K562 (cell line): ENCODE measurements around the gene ZNF775. TPM values are rescaled to one million over a fixed set of nuclear protein-coding genes. Genes with fewer than 3 reads are reported as not detected.
A peak's percentile ranks its signal among the peaks of the same experiment; 100 is the strongest.

ENCODE experiments used
- DIDO1 ChIP-seq: fragments of 450-650 bp; IDR thresholded peaks from 2 replicates; pipeline ENCODE4 v1.6.1; 2016; ENCODE audit warnings: low read depth, missing biosample characterization, missing genetic modification characterization
- FUS ChIP-seq: fragments of 200-400 bp; formaldehyde crosslinking; optimal IDR thresholded peaks from 2 replicates; pipeline ENCODE3; 2017; ENCODE audit warnings: low read depth, low read length
- HDAC8 ChIP-seq: fragments of 450-650 bp; IDR thresholded peaks from 2 replicates; pipeline ENCODE4 v1.6.1; 2016; ENCODE audit warnings: mild to moderate bottlenecking, missing genetic modification characterization, moderate library complexity, missing compliant biosample characterization
- JUND ChIP-seq, 2 experiments: IDR thresholded peaks; 2 replicates in 1 of 2; 3 replicates in 1 of 2; pipeline ENCODE4 v1.6.1; 2011; ENCODE audit warnings: borderline replicate concordance in 2 of 2, low read depth in 2 of 2, low read length in 2 of 2, improper control_type of control experiment in 1 of 2, missing biosample characterization in 1 of 2, missing genetic modification characterization in 1 of 2, missing genetic modification reagents in 1 of 2
- NCOR1 ChIP-seq: fragments of 450-650 bp; IDR thresholded peaks from 2 replicates; pipeline ENCODE4 v1.6.1; 2016; ENCODE audit warnings: mild to moderate bottlenecking, moderate library complexity
- RHOXF2B ChIP-seq: fragments of 250-450 bp; sonication (Bioruptor Pico); conservative IDR thresholded peaks from 2 replicates; pipeline ENCODE4 v1.5.1; 2021
- SAFB ChIP-seq: fragments of 200-400 bp; formaldehyde crosslinking; IDR thresholded peaks from 2 replicates; pipeline ENCODE4 v1.6.1; 2017; ENCODE audit warnings: low read depth, low read length, borderline replicate concordance
- SP2 ChIP-seq: IDR thresholded peaks from 2 replicates; pipeline ENCODE4 v1.6.1; 2011; ENCODE audit warnings: mild to moderate bottlenecking, low read depth, low read length, moderate library complexity; ENCODE audit not compliant: poor library complexity, severe bottlenecking; ENCODE audit errors: extremely low read depth
- ZBTB11 ChIP-seq, 3 experiments: fragments of 200-800 bp in 1 of 3; fragments of 250-450 bp in 1 of 3; fragments of 450-650 bp in 1 of 3; sonication (Bioruptor Pico) in 1 of 3; sonication (Bioruptor generic) in 1 of 3; formaldehyde crosslinking in 1 of 3; IDR thresholded peaks; 2 replicates each; pipeline versions ENCODE4 v1.6.1 to v1.8.0; 2016 to 2022; ENCODE audit warnings: mild to moderate bottlenecking in 2 of 3, missing genetic modification characterization in 2 of 3, missing compliant biosample characterization in 1 of 3, moderate library complexity in 1 of 3
- ZBTB9 ChIP-seq: fragments of 450-650 bp; formaldehyde crosslinking; IDR thresholded peaks from 2 replicates; pipeline ENCODE4 v1.4.0; 2020; ENCODE audit warnings: mild to moderate bottlenecking, moderate library complexity
- ZFX ChIP-seq: sonication (generic); formaldehyde crosslinking; IDR thresholded peaks from 2 replicates; pipeline ENCODE4 v1.8.0; 2022; ENCODE audit warnings: mild to moderate bottlenecking, missing genetic modification reagents, moderate library complexity
- ZNF143 ChIP-seq: sonication (generic); formaldehyde crosslinking; IDR thresholded peaks from 2 replicates; pipeline ENCODE4 v1.9.0; 2022; ENCODE audit warnings: mild to moderate bottlenecking, missing genetic modification reagents
- ZNF395 ChIP-seq: fragments of 200-800 bp; sonication (Bioruptor generic); IDR thresholded peaks from 2 replicates; pipeline ENCODE4 v1.6.1; 2017; ENCODE audit warnings: missing genetic modification characterization, missing compliant biosample characterization
- ZNF551 ChIP-seq: fragments of 250-450 bp; sonication (Bioruptor Pico); IDR thresholded peaks from 2 replicates; pipeline ENCODE4 v1.5.0; 2021; ENCODE audit warnings: mild to moderate bottlenecking, moderate library complexity
- ZNF584 ChIP-seq: fragments of 200-800 bp; sonication (Bioruptor generic); IDR thresholded peaks from 2 replicates; pipeline ENCODE4 v1.6.1; 2016; ENCODE audit warnings: low read depth, mild to moderate bottlenecking, missing genetic modification characterization, missing compliant biosample characterization
- ZNF592 ChIP-seq: fragments of 450-650 bp; IDR thresholded peaks from 2 replicates; pipeline ENCODE4 v1.6.1; 2017; ENCODE audit warnings: antibody characterized with exemption, mild to moderate bottlenecking
- polyA plus RNA-seq, 8 experiments: library from polyadenylated mRNA; depleted of rRNA in 4 of 8; stranded (reverse) in 5 of 8; unstranded in 3 of 8; fragments of >200 nt; fragmentation: Nextera tagmentation in 2 of 8; fragmentation: Illumina TruSeq in 1 of 8; extraction: Ambion mirVana in 2 of 8; extraction: Trizol in 1 of 8; gene quantifications; 2 replicates each; pipeline versions ENCODE4 v1.2.1 to v1.2.3, GENCODE V29; 2011 to 2014; ENCODE audit warnings: inconsistent platforms in 1 of 8, missing spikeins in 1 of 8
- total RNA-seq, 7 experiments: library from RNA; depleted of rRNA in 6 of 7; stranded (reverse); fragments of >200 nt in 6 of 7; fragmentation: Illumina TruSeq in 2 of 7; extraction: Trizol in 2 of 7; gene quantifications; 2 replicates each; pipeline versions ENCODE4 v1.2.1 to v1.2.3, GENCODE V29; 2011 to 2021; ENCODE audit warnings: low replicate concordance in 1 of 7

The ZNF775 gene
- total and polyA plus RNA-seq, 9 of the 15 experiments (the other 6 are each of a cell fraction or from before 2014, with no cell fraction given): 0.04 to 18.7 (median 4.9) TPM

- TF ChIP-seq ZNF592 (peak; percentile 99), ZNF143 (CRISPR knock-in tag) (no peak), SAFB (no peak), SP2 (no peak), ZNF584 (CRISPR knock-in tag) (no peak), FUS (no peak), HDAC8 (tag) (peak; percentile 53; the same call in 1 of the 2 replicates), ZBTB11 (CRISPR knock-in tag; IDR thresholded peaks at IDR 0.05) (peak in 1 of 3 experiments; percentile 58; a peak in 1 of 6 replicates), ZNF395 (CRISPR knock-in tag) (peak; percentile 73), JUND (IDR thresholded peaks at IDR 0.05; ENCODE audit: borderline replicate concordance, low read depth, low read length) (no peak), JUND (tag; IDR thresholded peaks at IDR 0.05; ENCODE audit: borderline replicate concordance, low read depth, low read length) (peak; percentile 83; the same call in 2 of the 3 replicates), DIDO1 (tag) (peak; percentile 46; the same call in 1 of the 2 replicates), RHOXF2B (0 out of 2 replicates have a peak, but pooled peaks have one; percentile 63), ZFX (CRISPR knock-in tag) (peak; percentile 43), ZNF551 (no peak), NCOR1 (no peak), ZBTB9 (CRISPR knock-in tag) (0 out of 2 replicates have a peak, but pooled peaks have one; percentile 73)
Observed at GRCh38 chr7:150355666-150356059, 23.5 kb upstream of the ZNF775 start (continued).
